H1 (cell line): ENCODE results near the gene DENND10. TPM values are rescaled to one million over a fixed set of nuclear protein-coding genes. Genes with fewer than 3 reads are reported as not detected.

Source experiments
- CTCF ChIA-PET: fragments of 300-600 bp; sonication (Branson Sonifier 250); formaldehyde crosslinking; loops from one replicate; lab custom pipeline; 2021; ENCODE audit not compliant: partially characterized antibody; lab: Charles Lee
- POLR2A ChIA-PET: fragments of 300-600 bp; sonication (Branson Sonifier 250); formaldehyde crosslinking; loops from one replicate; lab custom pipeline; 2021; ENCODE audit warnings: inconsistent platforms; ENCODE audit not compliant: partially characterized antibody; lab: Charles Lee
- DNase-seq, 2 experiments: peaks; one replicate each; pipeline versions ENCODE4 v3.0.0 to v3.0.0-alpha.2; 2010 to 2022; ENCODE audit warnings: low spot score in 2 of 2, low read depth in 1 of 2, mixed read lengths in 1 of 2
- FAIRE-seq: peaks from 2 replicates; lab custom pipeline; 2011; peaks lifted over from hg19 to GRCh38; lab: Jason Lieb, UNC
- H2AFZ ChIP-seq: 2 replicates; pipeline ENCODE4 v1.8.1; 2012; ENCODE audit warnings: low read length, inconsistent platforms
- H2AK5ac ChIP-seq: 2 replicates; pipeline ENCODE4 v1.6.1; 2013; ENCODE audit warnings: low read depth, low read length
- H2BK120ac ChIP-seq: replicated peaks from 2 replicates; pipeline ENCODE3; 2013; ENCODE audit warnings: low read depth, low read length, inconsistent platforms
- H2BK12ac ChIP-seq: 2 replicates; pipeline ENCODE4 v1.6.1; 2013; ENCODE audit warnings: low read depth, low read length
- H2BK15ac ChIP-seq: 2 replicates; pipeline ENCODE4 v1.6.1; 2013; ENCODE audit warnings: low read length
- H2BK20ac ChIP-seq: 2 replicates; pipeline ENCODE4 v1.6.1; 2013; ENCODE audit warnings: low read length
- H2BK5ac ChIP-seq: 2 replicates; pipeline ENCODE4 v1.6.1; 2013; ENCODE audit warnings: low read depth, low read length
- H3K14ac ChIP-seq: 2 replicates; pipeline ENCODE4 v1.6.1; 2013; ENCODE audit warnings: inconsistent platforms; ENCODE audit not compliant: insufficient read length
- H3K18ac ChIP-seq: 2 replicates; pipeline ENCODE4 v1.6.1; 2013; ENCODE audit warnings: low read length; ENCODE audit errors: extremely low read depth
- H3K23ac ChIP-seq: 2 replicates; pipeline ENCODE4 v1.6.1; 2013; ENCODE audit warnings: inconsistent platforms; ENCODE audit not compliant: insufficient read length
- H3K23me2 ChIP-seq: 2 replicates; pipeline ENCODE4 v1.6.1; 2013; ENCODE audit warnings: low read depth, low read length
- H3K27ac ChIP-seq: 2 replicates; pipeline ENCODE4 v1.6.1; 2011; ENCODE audit warnings: low read depth, low read length, inconsistent platforms
- H3K27me3 ChIP-seq, 4 experiments: replicated peaks in 1 of 4; 1 replicate in 1 of 4; 2 replicates in 3 of 4; pipeline versions ENCODE4 v1.6.1 to v1.8.1; 2011 to 2013; ENCODE audit warnings: low read length in 3 of 4, mild to moderate bottlenecking in 3 of 4, inconsistent platforms in 2 of 4, mixed read lengths in 2 of 4, moderate library complexity in 1 of 4; ENCODE audit not compliant: control insufficient read depth in 3 of 4, insufficient read depth in 3 of 4; ENCODE audit errors: extremely low read depth in 1 of 4
- H3K36me3 ChIP-seq, 4 experiments: 2 replicates each; pipeline versions ENCODE4 v1.6.1 to v1.8.1; 2011 to 2013; ENCODE audit warnings: mild to moderate bottlenecking in 4 of 4, low read length in 3 of 4, moderate library complexity in 2 of 4, control low read depth in 1 of 4, inconsistent platforms in 1 of 4; ENCODE audit not compliant: insufficient read depth in 4 of 4, control insufficient read depth in 2 of 4
- H3K4ac ChIP-seq: replicated peaks from 2 replicates; pipeline ENCODE3; 2013; ENCODE audit warnings: low read length, low read depth, mixed read lengths, inconsistent platforms; ENCODE audit not compliant: insufficient read length
- H3K4me1 ChIP-seq, 4 experiments: replicated peaks in 1 of 4; 1 replicate in 1 of 4; 2 replicates in 3 of 4; pipeline versions ENCODE4 v1.6.1 to v1.8.1; 2011 to 2013; ENCODE audit warnings: low read length in 3 of 4, inconsistent platforms in 2 of 4, mixed read lengths in 1 of 4; ENCODE audit not compliant: insufficient read depth in 4 of 4, control insufficient read depth in 3 of 4
- H3K4me2 ChIP-seq, 2 experiments: 2 replicates each; pipeline versions ENCODE4 v1.6.1 to v1.8.1; 2011 to 2013; ENCODE audit warnings: low read depth in 2 of 2, low read length in 2 of 2, control low read depth in 1 of 2, inconsistent platforms in 1 of 2, mild to moderate bottlenecking in 1 of 2; ENCODE audit not compliant: insufficient read depth in 1 of 2
- H3K4me3 ChIP-seq, 4 experiments: fragments of 200-600, 300-600 bp in 1 of 4; sonication (generic), shearing (Covaris generic), sonication (Bioruptor Twin) in 1 of 4; 2 replicates each; pipeline versions ENCODE4 v1.5.1 to v1.8.1; 2011 to 2016; ENCODE audit warnings: low read length in 4 of 4, low read depth in 3 of 4, control low read depth in 2 of 4, inconsistent platforms in 2 of 4, mild to moderate bottlenecking in 2 of 4, mixed read lengths in 1 of 4, moderate library complexity in 1 of 4; ENCODE audit not compliant: insufficient read depth in 2 of 4; ENCODE audit errors: extremely low read depth in 1 of 4
- H3K56ac ChIP-seq: replicated peaks from 2 replicates; pipeline ENCODE3; 2013; ENCODE audit warnings: low read depth, mild to moderate bottlenecking, mixed read lengths, low read length, inconsistent platforms; ENCODE audit not compliant: insufficient read length
- H3K79me1 ChIP-seq: 2 replicates; pipeline ENCODE4 v1.6.1; 2013; ENCODE audit warnings: low read depth, low read length, control low read depth
- H3K79me2 ChIP-seq, 2 experiments: 2 replicates each; pipeline versions ENCODE4 v1.6.1 to v1.8.1; 2012 to 2013; ENCODE audit warnings: low read length in 2 of 2, mild to moderate bottlenecking in 2 of 2, inconsistent platforms in 1 of 2; ENCODE audit not compliant: insufficient read depth in 2 of 2, control insufficient read depth in 1 of 2
- H3K9ac ChIP-seq, 4 experiments: replicated peaks in 1 of 4; 1 replicate in 1 of 4; 2 replicates in 3 of 4; pipeline versions ENCODE4 v1.6.1 to v1.8.1; 2011 to 2013; ENCODE audit warnings: low read depth in 3 of 4, low read length in 3 of 4, control low read depth in 2 of 4, mild to moderate bottlenecking in 2 of 4, moderate library complexity in 2 of 4, inconsistent platforms in 1 of 4; ENCODE audit errors: extremely low read depth in 1 of 4
- H3K9me3 ChIP-seq, 2 experiments: 2 replicates each; pipeline versions ENCODE4 v1.6.1 to v1.8.1; 2012 to 2013; ENCODE audit warnings: mild to moderate bottlenecking in 2 of 2, moderate library complexity in 2 of 2, control low read depth in 1 of 2, inconsistent platforms in 1 of 2, low read depth in 1 of 2, low read length in 1 of 2, mixed read lengths in 1 of 2; ENCODE audit not compliant: insufficient read depth in 2 of 2
- H4K20me1 ChIP-seq, 2 experiments: replicated peaks in 1 of 2; 2 replicates each; pipeline versions ENCODE3 to v1.8.1; 2011 to 2013; ENCODE audit warnings: inconsistent platforms in 2 of 2, low read length in 2 of 2, mild to moderate bottlenecking in 1 of 2; ENCODE audit not compliant: insufficient read depth in 2 of 2, control insufficient read depth in 1 of 2
- H4K5ac ChIP-seq: 2 replicates; pipeline ENCODE4 v1.6.1; 2013; ENCODE audit warnings: low read length, low read depth, mixed read lengths, inconsistent platforms; ENCODE audit not compliant: insufficient read length
- H4K8ac ChIP-seq: 2 replicates; pipeline ENCODE4 v1.8.0; 2013; ENCODE audit warnings: mild to moderate bottlenecking, moderate library complexity, low read length, inconsistent platforms; ENCODE audit not compliant: insufficient read depth; ENCODE audit errors: extremely low read depth
- H4K91ac ChIP-seq: replicated peaks from 2 replicates; pipeline ENCODE3; 2013; ENCODE audit warnings: low read length, mixed read lengths, inconsistent platforms; ENCODE audit not compliant: insufficient read length
- BACH1 ChIP-seq: IDR thresholded peaks from 2 replicates; pipeline ENCODE4 v1.6.1; 2012; ENCODE audit warnings: low read length, improper control_type of control experiment
- CBX5 ChIP-seq: fragments of 300-800, 300-1000 bp; sonication (generic); IDR thresholded peaks from 2 replicates; pipeline ENCODE4 v1.7.1; 2016; ENCODE audit warnings: antibody characterized with exemption, low read length, low read depth
- CEBPB ChIP-seq: IDR thresholded peaks from 2 replicates; pipeline ENCODE4 v1.6.1; 2012; ENCODE audit warnings: low read depth, low read length
- HDAC6 ChIP-seq: IDR thresholded peaks from one replicate; pipeline ENCODE4 v1.7.1; 2012; ENCODE audit warnings: low read depth, mild to moderate bottlenecking, inconsistent platforms, low read length, moderate library complexity
- JUN ChIP-seq: IDR thresholded peaks from 2 replicates; pipeline ENCODE4 v1.6.1; 2011; ENCODE audit warnings: low read depth, mild to moderate bottlenecking, improper control_type of control experiment, low read length
- NRF1 ChIP-seq: IDR thresholded peaks from 2 replicates; pipeline ENCODE4 v1.6.1; 2011; ENCODE audit warnings: mild to moderate bottlenecking, low read depth, low read length, improper control_type of control experiment
- RNF2 ChIP-seq: fragments of 200-900, 300-1000 bp; sonication (generic); IDR thresholded peaks from 2 replicates; pipeline ENCODE4 v1.7.1; 2016; ENCODE audit warnings: borderline replicate concordance, low read depth, mild to moderate bottlenecking, antibody characterized with exemption, low read length; ENCODE audit not compliant: poor library complexity, severe bottlenecking; ENCODE audit errors: missing control alignments
- SP2 ChIP-seq: IDR thresholded peaks from 2 replicates; pipeline ENCODE4 v1.6.1; 2012; ENCODE audit warnings: mild to moderate bottlenecking, low read length, inconsistent platforms
- SUZ12 ChIP-seq: fragments of 200-600 bp; sonication (generic); IDR thresholded peaks from 2 replicates; pipeline ENCODE4 v1.6.1; 2012; ENCODE audit warnings: mild to moderate bottlenecking, inconsistent platforms, low read length, moderate library complexity, mixed read lengths
- TEAD4 ChIP-seq: IDR thresholded peaks from 2 replicates; pipeline ENCODE4 v1.6.1; 2012; ENCODE audit warnings: low read depth, low read length, inconsistent platforms, mixed read lengths
- YY1 ChIP-seq: IDR thresholded peaks from 2 replicates; pipeline ENCODE4 v1.6.1; 2011; ENCODE audit warnings: low read depth, mild to moderate bottlenecking, low read length
- WGBS, 2 experiments: shearing (Covaris generic) in 1 of 2; methylation state at CpG; one replicate each; pipeline versions ENCODE4 v1.1.6 to v1.1.7; 2013 to 2015; ENCODE audit warnings: low lambda C conversion rate in 2 of 2, mixed read lengths in 2 of 2, inconsistent platforms in 1 of 2, low coverage in 1 of 2, missing lambda C conversion rate in 1 of 2; ENCODE audit not compliant: insufficient replicate concordance in 2 of 2, insufficient coverage in 1 of 2, insufficient read length in 1 of 2; ENCODE audit errors: extremely low coverage in 1 of 2, missing lambda C conversion rate in 1 of 2; 5-methylcytosine and 5-hydroxymethylcytosine counted together
- polyA plus RNA-seq, 7 experiments: library from polyadenylated mRNA; depleted of rRNA in 3 of 7; stranded (reverse) in 5 of 7; unstranded in 2 of 7; fragments of >200 nt in 5 of 7; fragments of 200-250 nt in 2 of 7; gene quantifications; 1 replicate in 5 of 7; 2 replicates in 1 of 7; 4 replicates in 1 of 7; pipeline versions ENCODE4 v1.2.1 to v1.2.3, GENCODE V29; 2011 to 2013; ENCODE audit warnings: missing spikeins in 2 of 7, mixed read lengths in 2 of 7
- total RNA-seq: library from RNA; stranded (reverse); fragmentation: NEBNext Ultra II Directional; extraction: Animal tissue kit (Norgen Biotek cat#: 25700); gene quantifications from 2 replicates; pipeline ENCODE4 v1.2.1, GENCODE V29; 2021

Gene DENND10
- total and polyA plus RNA-seq, 2 of the 8 experiments (the other 6 are each of a cell fraction or from before 2014, with no cell fraction given): 49.3 to 64.4 TPM

DNA sequence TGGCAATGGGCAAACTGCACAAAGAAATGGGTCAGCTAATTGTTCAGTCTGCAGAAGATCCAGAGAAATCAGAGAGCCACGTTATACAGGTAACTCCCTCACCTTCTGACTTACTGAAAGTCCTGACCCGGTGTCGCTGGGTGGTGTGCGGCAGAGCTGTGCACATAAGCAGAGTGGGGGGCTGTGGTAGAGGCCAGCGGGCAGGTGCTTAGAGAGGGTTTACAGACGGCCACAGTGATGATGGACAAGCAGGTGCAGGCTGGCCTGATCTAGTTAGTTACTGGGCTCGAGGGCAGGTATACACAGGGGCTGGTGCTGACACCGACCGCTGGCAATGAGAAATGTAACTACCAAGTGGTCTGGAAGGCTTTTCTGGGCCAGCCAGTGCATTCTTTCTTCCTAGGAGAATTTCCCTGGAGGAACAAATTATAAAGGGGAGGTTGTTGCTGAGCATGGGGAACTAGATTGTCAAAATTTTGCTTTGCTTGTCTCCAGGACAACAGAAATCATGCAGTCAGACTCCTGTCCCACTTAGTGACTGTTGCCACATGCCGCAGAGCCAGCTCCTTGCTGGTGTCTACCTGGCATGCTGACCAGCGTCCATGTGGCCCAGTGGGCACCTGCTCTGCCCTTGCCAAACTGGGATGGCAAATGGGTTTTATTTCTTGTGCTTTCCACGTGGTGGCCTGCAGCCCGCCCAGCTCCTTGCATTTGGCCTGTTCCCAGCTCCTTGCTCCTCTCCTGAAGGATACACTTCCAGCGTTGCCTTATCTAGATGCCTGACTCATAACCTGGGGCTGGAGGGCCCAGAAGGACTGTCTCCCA, 28.8 kb downstream of the DENND10 start:
- no peak for FAIRE-seq
- Histone ChIP-seq H2AFZ (no peak overlapping the region), H4K5ac (no peak overlapping the region), H4K20me1 (no peaks in the 10 kb centered on the region), H3K79me2 (no peaks in the 10 kb centered on the region), H3K23me2 (no peaks in the 10 kb centered on the region), H3K9me3 (no peaks in the 10 kb centered on the region), H3K9ac (no peak overlapping the region), H3K14ac (no peak overlapping the region), H3K27ac (no peak overlapping the region), H2BK120ac (no peak overlapping the region), H2BK15ac (no peak overlapping the region), H4K8ac (no peak overlapping the region), H3K36me3 (peaks cover 18 to 55% (median 39%) of the 10 kb centered on the region in 4 experiments; a peak in 7 of 8 replicates), H2BK5ac (no peak overlapping the region), H2AK5ac (no peak overlapping the region), H2BK12ac (no peak overlapping the region)
- ChIA-PET CTCF (interaction anchor here (0.9 to 1.4 kb wide), 2 partner anchors 14 to 1906 kb away, joined by 3 to 7 read pairs; no protein-coding TSS in a partner anchor), POLR2A (interaction anchor here (0.6 to 2.3 kb wide), 6 partner anchors 8 to 759 kb away, joined by 3 to 7 read pairs (median 4); no protein-coding TSS in a partner anchor)
- WGBS, 2 experiments: 88% methylated on average over 14 of the region's 14 CpGs; no CpG with 5 or more reads in 1 of the 2 experiments
- no peak for TF ChIP-seq BACH1
- TF ChIP-seq CEBPB: no peak
- TF ChIP-seq YY1: no peak
- TF ChIP-seq JUN: no peak
- TF ChIP-seq SP2: no peak
- no peak for TF ChIP-seq HDAC6
- no peak for TF ChIP-seq TEAD4
- no peak for TF ChIP-seq CBX5
- no peak for TF ChIP-seq SUZ12
- no peak for TF ChIP-seq NRF1
- TF ChIP-seq RNF2: no peak
- TF ChIP-seq, all 59 proteins: peak for 0
- no peak overlapping the region for H3K56ac ChIP-seq
- no peak overlapping the region for H3K4me3 ChIP-seq
- no peak overlapping the region for H4K91ac ChIP-seq
- H3K4ac ChIP-seq: no peak overlapping the region
- no peak overlapping the region for H3K23ac ChIP-seq
- no peaks in the 10 kb centered on the region for H3K27me3 ChIP-seq
- no peaks in the 10 kb centered on the region for H3K79me1 ChIP-seq
- H2BK20ac ChIP-seq: no peak overlapping the region
- H3K4me1 ChIP-seq: no peaks in the 10 kb centered on the region
- DNase-seq: no peak
- no peak overlapping the region for H3K4me2 ChIP-seq
- no peak overlapping the region for H3K18ac ChIP-seq
